Right renal cortex interstitium (tissue), 3 donors: Measurements from ENCODE around the gene STK38. TPM values are rescaled to one million over a fixed set of nuclear protein-coding genes. Genes with fewer than 3 reads are reported as not detected.
"Not testable (repeated sequence)": the region's sequence is repeated elsewhere in the genome, so short reads cannot be mapped to it uniquely, and the experiment has no call there.

Source experiments
- DNase-seq, 3 donors: peaks; one replicate each; pipeline ENCODE4 v3.0.0-alpha.2; 2013; ENCODE audit warnings: low read depth in 3 of 3, low spot score in 2 of 3
- polyA plus RNA-seq, 3 donors: library from polyadenylated mRNA; unstranded; fragments of 120-200 nt; gene quantifications; one replicate each; pipeline ENCODE4 v1.2.1, GENCODE V29; 2013; ENCODE audit not compliant: insufficient read length in 3 of 3

The STK38 gene
- polyA plus RNA-seq, 3 donors, result 47.4 to 54.7 (median 48.5) TPM

- no peak for DNase-seq
Observed at GRCh38 chr6:36491378-36491965, 55.8 kb downstream of the STK38 start.

GRCh38 chr6:36489426-36489825 is 57.9 kb downstream of the STK38 start:
- no peak for DNase-seq

GRCh38 chr6:36488221-36488620 is 59.1 kb downstream of the STK38 start:
- DNase-seq, result no peak

GRCh38 chr6:36487698-36488097 is 59.6 kb downstream of the STK38 start:
- no peak for DNase-seq

- DNase-seq, result no peak
Observed at GRCh38 chr6:36484736-36485135, 62.5 kb downstream of the STK38 start.

GRCh38 chr6:36483326-36483725 is 64.0 kb downstream of the STK38 start:
- DNase-seq, result not testable (repeated sequence)

- no peak for DNase-seq
Observed at GRCh38 chr6:36479256-36479655, 68.0 kb downstream of the STK38 start.

GRCh38 chr6:36478051-36478526 is 69.2 kb downstream of the STK38 start:
- DNase-seq, result no peak

GRCh38 chr6:36469946-36470345 is 77.3 kb downstream of the STK38 start:
- no peak for DNase-seq

GRCh38 chr6:36469148-36469661 is 78.1 kb downstream of the STK38 start:
- no peak for DNase-seq

- DNase-seq, result no peak
Observed at GRCh38 chr6:36467625-36468024, 79.7 kb downstream of the STK38 start.

- DNase-seq, result no peak
Observed at GRCh38 chr6:36464233-36464632, 83.0 kb downstream of the STK38 start.

- no peak for DNase-seq
Observed at GRCh38 chr6:36463676-36464075, 83.6 kb downstream of the STK38 start.

GRCh38 chr6:36461646-36462045 is 85.6 kb downstream of the STK38 start:
- DNase-seq, result no peak

- DNase-seq, result no peak
Observed at GRCh38 chr6:36460916-36461315, 86.4 kb downstream of the STK38 start.

- no peak for DNase-seq
Observed at GRCh38 chr6:36459501-36459900, 87.8 kb downstream of the STK38 start.

- DNase-seq, result no peak
Observed at GRCh38 chr6:36455486-36456027, 91.7 kb downstream of the STK38 start.

- not testable (repeated sequence) for DNase-seq
Observed at GRCh38 chr6:36452897-36453296, 94.4 kb downstream of the STK38 start.

GRCh38 chr6:36449173-36449572 is 98.1 kb downstream of the STK38 start:
- not testable (repeated sequence) for DNase-seq

- DNase-seq, result no peak
Observed at GRCh38 chr6:36445621-36446020, 101.7 kb downstream of the STK38 start.

- no peak for DNase-seq
Observed at GRCh38 chr6:36444470-36444869, 102.8 kb downstream of the STK38 start.
